SU-DHL-6 (cell line): ENCODE measurements around the gene KIF16B.

Experiments used
- H2AFZ ChIP-seq: fragments of 200-600 bp; sonication (generic); 2 replicates; pipeline ENCODE4 v1.6.1; 2014; ENCODE audit warnings: low read depth, mild to moderate bottlenecking, moderate library complexity, mixed read lengths, antibody characterized with exemption, low read length; ENCODE audit not compliant: severe bottlenecking
- H3F3A ChIP-seq: fragments of 200-600 bp; shearing (Covaris generic); 2 replicates; pipeline ENCODE4 v1.6.0; 2016; ENCODE audit warnings: antibody characterized with exemption, mild to moderate bottlenecking; ENCODE audit not compliant: insufficient read depth
- H3K27ac ChIP-seq: fragments of 200-600 bp; sonication (generic); 2 replicates; pipeline ENCODE4 v1.5.1; 2016; ENCODE audit warnings: low read depth, mild to moderate bottlenecking, low read length, moderate library complexity, mixed read lengths
- H3K27me3 ChIP-seq: fragments of 200-600 bp; sonication (generic), shearing (Covaris generic); 2 replicates; pipeline ENCODE4 v1.6.0; 2014; ENCODE audit warnings: mild to moderate bottlenecking, low read length
- H3K36me3 ChIP-seq: fragments of 200-600 bp; sonication (generic); 2 replicates; pipeline ENCODE4 v1.6.1; 2014; ENCODE audit warnings: mild to moderate bottlenecking, low read length, mixed read lengths
- H3K4me2 ChIP-seq: fragments of 300-600, 200-600 bp; shearing (Covaris generic), sonication (generic); 2 replicates; pipeline ENCODE4 v1.6.0; 2014; ENCODE audit warnings: low read length, low read depth, mild to moderate bottlenecking; ENCODE audit not compliant: poor library complexity, severe bottlenecking
- H3K4me3 ChIP-seq: fragments of 200-600 bp; sonication (generic); 2 replicates; pipeline ENCODE4 v1.5.1; 2014; ENCODE audit warnings: antibody characterized with exemption, low read length, mild to moderate bottlenecking, mixed read lengths; ENCODE audit not compliant: insufficient read depth, poor library complexity, severe bottlenecking
- H3K79me2 ChIP-seq: fragments of 200-600 bp; sonication (generic); 2 replicates; pipeline ENCODE4 v1.6.1; 2014; ENCODE audit warnings: mild to moderate bottlenecking, low read length, moderate library complexity; ENCODE audit not compliant: insufficient read depth
- H3K9ac ChIP-seq: fragments of 200-600 bp; sonication (generic); 2 replicates; pipeline ENCODE4 v1.7.0; 2014; ENCODE audit warnings: mild to moderate bottlenecking, low read length
- H3K9me2 ChIP-seq: fragments of 200-600 bp; sonication (generic); replicated peaks from 2 replicates; pipeline ENCODE4 v1.6.1; 2014; ENCODE audit warnings: low read length; ENCODE audit not compliant: insufficient read depth
- H3K9me3 ChIP-seq: fragments of 200-600 bp; sonication (generic); 2 replicates; pipeline ENCODE4 v1.6.1; 2014; ENCODE audit warnings: low read length, mixed read lengths; ENCODE audit not compliant: insufficient read depth
- H4K20me1 ChIP-seq: fragments of 200-600 bp; sonication (generic); 2 replicates; pipeline ENCODE4 v1.6.1; 2014; ENCODE audit warnings: low read depth, mild to moderate bottlenecking, antibody characterized with exemption, low read length, moderate library complexity, mixed read lengths
- EZH2phosphoT487 ChIP-seq: fragments of 200-600 bp; sonication (generic), shearing (Covaris generic); conservative IDR thresholded peaks from 2 replicates; pipeline ENCODE4 v1.6.1; 2018; ENCODE audit warnings: mild to moderate bottlenecking, antibody characterized with exemption, low read length, moderate library complexity, mixed read lengths
- TF ChIP-seq, protein P1 (sequence below): fragments of 200-600 bp; sonication (generic); IDR thresholded peaks from one replicate; pipeline ENCODE4 v1.5.1; 2017; ENCODE audit warnings: antibody characterized with exemption, mild to moderate bottlenecking, low read length, moderate library complexity; ENCODE audit not compliant: insufficient read depth, poor library complexity, severe bottlenecking

Gene KIF16B

DNA sequence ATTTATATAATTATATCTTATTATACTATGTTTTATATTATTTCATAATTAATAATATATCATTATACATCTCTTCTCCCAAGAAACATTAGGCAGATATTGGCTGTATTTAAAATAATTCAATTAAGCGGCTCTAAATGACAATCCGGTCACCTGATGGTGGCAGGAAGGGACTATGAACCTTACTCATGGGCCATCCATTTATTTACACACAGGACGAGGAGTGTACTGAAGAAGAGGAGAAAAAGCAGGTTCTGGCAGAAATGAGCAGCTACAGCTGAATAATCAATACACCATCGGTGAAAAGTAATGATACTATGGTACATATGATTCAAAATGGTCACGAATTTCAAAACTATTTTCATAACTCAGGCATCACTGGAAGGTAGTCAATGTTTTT is 277.7 kb downstream of the KIF16B start:
- no peaks in the 10 kb centered on the region for H3K27me3 ChIP-seq
- H3K79me2 ChIP-seq: no peaks in the 10 kb centered on the region
- no peak overlapping the region for H3K9ac ChIP-seq
- no peaks in the 10 kb centered on the region for H4K20me1 ChIP-seq
- H3K4me3 ChIP-seq: no peak overlapping the region
- no peaks in the 10 kb centered on the region for H3K9me3 ChIP-seq
- no peak overlapping the region for H2AFZ ChIP-seq
- TF ChIP-seq, protein P1, sequence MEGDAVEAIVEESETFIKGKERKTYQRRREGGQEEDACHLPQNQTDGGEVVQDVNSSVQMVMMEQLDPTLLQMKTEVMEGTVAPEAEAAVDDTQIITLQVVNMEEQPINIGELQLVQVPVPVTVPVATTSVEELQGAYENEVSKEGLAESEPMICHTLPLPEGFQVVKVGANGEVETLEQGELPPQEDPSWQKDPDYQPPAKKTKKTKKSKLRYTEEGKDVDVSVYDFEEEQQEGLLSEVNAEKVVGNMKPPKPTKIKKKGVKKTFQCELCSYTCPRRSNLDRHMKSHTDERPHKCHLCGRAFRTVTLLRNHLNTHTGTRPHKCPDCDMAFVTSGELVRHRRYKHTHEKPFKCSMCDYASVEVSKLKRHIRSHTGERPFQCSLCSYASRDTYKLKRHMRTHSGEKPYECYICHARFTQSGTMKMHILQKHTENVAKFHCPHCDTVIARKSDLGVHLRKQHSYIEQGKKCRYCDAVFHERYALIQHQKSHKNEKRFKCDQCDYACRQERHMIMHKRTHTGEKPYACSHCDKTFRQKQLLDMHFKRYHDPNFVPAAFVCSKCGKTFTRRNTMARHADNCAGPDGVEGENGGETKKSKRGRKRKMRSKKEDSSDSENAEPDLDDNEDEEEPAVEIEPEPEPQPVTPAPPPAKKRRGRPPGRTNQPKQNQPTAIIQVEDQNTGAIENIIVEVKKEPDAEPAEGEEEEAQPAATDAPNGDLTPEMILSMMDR: no peak
- no peak for TF ChIP-seq EZH2phosphoT487
- no peaks in the 10 kb centered on the region for H3K36me3 ChIP-seq
- no peak overlapping the region for H3K27ac ChIP-seq
- H3F3A ChIP-seq: no peaks in the 10 kb centered on the region
- no peak overlapping the region for H3K4me2 ChIP-seq
- no peaks in the 10 kb centered on the region for H3K9me2 ChIP-seq

DNA sequence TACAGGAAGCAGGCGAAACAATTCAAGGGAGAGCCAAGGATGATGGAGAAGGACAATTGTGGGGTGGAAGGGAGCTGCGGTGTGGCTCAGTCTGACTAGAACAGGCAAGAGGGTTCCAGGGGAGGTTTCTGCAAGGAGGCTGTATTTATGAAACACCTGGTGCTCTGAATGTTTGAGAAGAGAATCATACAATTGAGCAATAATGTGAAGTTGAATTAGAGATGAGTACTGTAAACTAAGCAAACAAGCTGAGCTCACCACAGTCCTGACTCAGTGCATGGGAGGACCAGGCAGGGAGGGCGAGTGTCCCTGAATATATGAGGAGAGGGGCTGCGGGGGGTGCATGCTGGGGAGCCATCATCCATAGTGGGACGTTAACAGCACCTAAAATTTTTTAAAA is 279.7 kb downstream of the KIF16B start:
- no peak overlapping the region for H3K4me2 ChIP-seq

DNA sequence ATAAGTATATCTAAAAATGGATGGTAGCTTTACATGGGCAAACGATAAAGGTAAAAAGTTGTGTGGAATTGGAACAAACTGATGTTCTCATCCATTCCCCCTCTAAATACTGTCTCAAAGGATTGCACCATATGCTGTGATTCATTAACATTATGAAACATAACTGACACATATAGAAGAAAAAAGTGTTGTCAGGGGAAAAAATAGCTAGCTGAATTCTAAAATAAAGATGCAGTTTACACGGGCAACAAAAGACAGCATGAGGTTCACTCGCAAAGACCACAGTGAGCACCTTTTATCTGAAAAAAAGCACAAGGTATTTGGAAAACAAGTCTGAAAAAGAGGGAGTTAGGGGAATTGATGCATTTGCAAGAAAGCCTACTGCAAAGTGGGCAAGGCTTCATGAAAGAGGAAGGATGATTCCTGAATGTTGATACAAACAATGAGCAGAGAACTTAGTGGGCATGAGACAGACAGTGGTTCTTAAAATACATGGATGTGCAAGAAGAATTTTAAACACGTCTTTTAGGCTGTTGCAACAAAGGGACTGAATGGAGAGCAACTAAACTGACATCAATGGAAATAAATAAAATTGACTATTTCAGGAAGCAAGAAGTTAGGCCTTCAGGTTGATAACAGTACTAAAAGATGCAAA is 280.9 kb downstream of the KIF16B start:
- no peak overlapping the region for H2AFZ ChIP-seq
- H3K27me3 ChIP-seq: no peaks in the 10 kb centered on the region
- no peak overlapping the region for H3K4me2 ChIP-seq
- no peaks in the 10 kb centered on the region for H3K79me2 ChIP-seq
- H3K4me3 ChIP-seq: no peak overlapping the region
- H3K9ac ChIP-seq: no peak overlapping the region
- no peak for TF ChIP-seq EZH2phosphoT487
- TF ChIP-seq, protein P1: no peak
- H4K20me1 ChIP-seq: no peaks in the 10 kb centered on the region
- no peak overlapping the region for H3K27ac ChIP-seq
- H3F3A ChIP-seq: no peaks in the 10 kb centered on the region
- H3K36me3 ChIP-seq: no peaks in the 10 kb centered on the region
- H3K9me3 ChIP-seq: no peaks in the 10 kb centered on the region
- no peaks in the 10 kb centered on the region for H3K9me2 ChIP-seq

More for the DNA sequence above, 279.7 kb downstream of the KIF16B start:
- Histone ChIP-seq H4K20me1 (no peaks in the 10 kb centered on the region), H3F3A (no peaks in the 10 kb centered on the region), H3K36me3 (no peaks in the 10 kb centered on the region), H2AFZ (no peak overlapping the region), H3K9me3 (no peaks in the 10 kb centered on the region), H3K9ac (no peak overlapping the region), H3K4me3 (no peak overlapping the region), H3K79me2 (no peaks in the 10 kb centered on the region), H3K27me3 (no peaks in the 10 kb centered on the region), H3K27ac (no peak overlapping the region), H3K9me2 (no peaks in the 10 kb centered on the region)
- no peak for TF ChIP-seq EZH2phosphoT487
- TF ChIP-seq, protein P1: no peak
